ENCODE data around the gene CGNL1.

Gene CGNL1

DNA sequence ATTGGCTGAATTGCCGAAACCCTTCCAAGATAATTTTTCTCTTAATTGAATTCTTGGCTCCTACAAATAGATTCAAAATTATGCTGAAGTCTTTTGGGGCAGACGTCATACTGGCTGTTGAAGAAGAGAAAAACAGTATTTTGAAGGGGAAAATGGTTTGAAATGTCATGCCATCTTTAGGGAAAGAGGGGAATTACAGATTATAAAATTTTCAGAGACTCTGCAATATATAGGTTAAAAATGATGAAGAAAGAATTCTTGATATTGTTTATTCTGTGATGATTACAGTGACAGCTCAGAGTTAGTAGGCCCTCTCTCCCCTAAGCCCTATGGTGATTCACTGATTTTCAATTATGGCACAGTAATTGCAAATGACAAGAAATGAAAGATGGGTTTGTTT, 86.1 kb downstream of the CGNL1 start:
- no peak for DNase-seq

DNA sequence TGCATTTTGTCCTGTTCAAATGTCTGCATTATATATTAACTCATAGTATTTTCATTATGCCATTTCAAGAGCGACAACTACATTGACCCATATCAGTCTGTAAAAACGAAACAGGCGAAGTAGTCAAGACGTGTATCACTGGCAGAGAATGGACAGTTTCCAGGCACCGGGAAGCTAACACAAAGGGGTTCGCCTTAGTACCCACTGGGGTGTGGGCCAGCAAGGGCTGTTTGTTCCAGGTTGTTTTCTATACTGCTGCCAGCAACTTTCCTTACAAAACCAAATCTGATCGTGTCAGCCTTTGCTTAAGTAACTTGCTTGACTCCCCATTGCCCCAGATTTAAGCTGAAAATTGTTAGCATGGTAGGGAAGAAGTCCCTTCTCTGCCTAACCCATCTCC, 87.1 kb downstream of the CGNL1 start:
- DNase-seq = no peak

- DNase-seq = no peak
These were observed 88.2 kb downstream of the CGNL1 start for GRCh38 chr15:57464480-57464879.

DNA sequence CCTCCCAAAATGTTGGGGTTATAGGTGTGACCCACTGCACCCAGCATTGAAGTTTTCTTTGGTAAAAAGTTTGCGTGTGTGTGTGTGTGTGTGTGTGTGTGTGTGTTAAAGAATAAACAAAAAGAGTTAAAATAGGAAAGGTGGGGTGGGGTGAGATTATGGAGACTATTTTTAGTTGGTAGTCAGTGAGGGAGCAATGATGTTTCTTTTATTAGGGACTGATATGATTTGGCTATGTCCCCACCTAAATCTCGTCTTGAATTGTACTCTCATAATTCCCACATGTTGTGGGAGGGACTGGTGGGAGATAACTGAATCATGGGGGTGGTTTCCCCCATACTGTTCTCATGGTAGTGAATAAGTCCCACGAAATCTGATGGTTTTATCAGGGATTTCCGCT, 92.2 kb downstream of the CGNL1 start:
- DNase-seq = no peak

DNA sequence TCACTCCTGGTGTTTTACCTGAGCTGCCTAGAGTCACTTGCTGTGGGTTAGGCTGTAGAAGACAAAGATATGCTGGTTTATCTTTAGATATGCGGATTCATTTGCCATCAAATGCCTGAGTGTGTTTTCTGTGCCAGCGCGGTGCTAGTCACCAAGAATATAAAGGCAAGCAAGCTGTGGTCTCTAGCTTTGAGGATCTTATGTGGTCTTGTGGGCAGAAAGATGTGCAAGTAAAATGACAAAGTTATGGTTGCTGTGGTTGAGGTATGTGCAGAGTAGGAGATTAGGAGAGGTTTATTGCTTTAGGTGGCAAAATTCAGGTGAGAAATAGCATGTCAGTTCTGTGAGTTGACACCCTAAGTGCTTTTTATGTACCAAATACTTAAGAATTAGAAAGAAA, 94.2 kb downstream of the CGNL1 start:
- DNase-seq = no peak

DNA sequence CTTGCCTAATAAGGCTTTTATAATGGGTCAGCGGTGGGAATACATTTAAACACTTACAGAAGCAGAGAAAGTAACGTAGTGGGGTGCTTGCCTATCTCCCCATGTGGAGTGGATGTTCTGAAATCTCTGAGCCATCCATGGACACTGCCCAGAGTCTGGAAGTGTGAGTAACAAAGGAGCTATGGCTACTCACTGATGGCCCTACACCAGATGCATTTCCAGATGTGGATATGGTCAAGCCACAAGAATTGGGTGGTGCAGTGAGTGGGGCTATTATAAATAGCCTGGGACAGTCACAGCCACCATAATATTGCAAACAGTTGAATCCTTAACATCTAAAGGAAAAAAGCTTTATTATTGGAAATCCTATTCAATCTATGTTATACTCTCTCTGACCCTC, 96.6 kb downstream of the CGNL1 start:
- DNase-seq = no peak

GRCh38 chr15:57476533-57476975, 100.2 kb downstream of the CGNL1 start:
- DNase-seq = no peak

- no peak for DNase-seq
These were observed 101.6 kb downstream of the CGNL1 start for GRCh38 chr15:57477736-57478522.

DNA sequence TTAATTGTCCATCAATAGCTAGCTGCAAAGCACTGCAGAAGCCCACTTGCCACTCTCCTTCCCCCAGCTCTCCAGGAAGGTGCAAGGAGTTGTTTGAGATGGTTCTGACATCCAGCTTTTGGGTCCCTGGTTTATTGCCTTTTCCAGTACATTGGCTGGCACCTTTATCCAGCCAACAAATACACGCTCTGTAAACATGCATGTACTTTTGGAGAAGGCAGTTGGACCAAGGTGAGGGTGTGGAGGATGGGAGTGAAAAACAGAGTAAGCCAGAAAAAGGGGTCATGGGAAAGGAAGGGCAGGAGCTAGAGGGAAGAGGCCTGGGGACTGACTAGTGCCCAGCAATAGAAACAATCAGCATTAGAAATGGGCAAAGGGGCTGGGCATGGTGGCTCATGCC, 102.7 kb downstream of the CGNL1 start:
- no peak for DNase-seq

DNA sequence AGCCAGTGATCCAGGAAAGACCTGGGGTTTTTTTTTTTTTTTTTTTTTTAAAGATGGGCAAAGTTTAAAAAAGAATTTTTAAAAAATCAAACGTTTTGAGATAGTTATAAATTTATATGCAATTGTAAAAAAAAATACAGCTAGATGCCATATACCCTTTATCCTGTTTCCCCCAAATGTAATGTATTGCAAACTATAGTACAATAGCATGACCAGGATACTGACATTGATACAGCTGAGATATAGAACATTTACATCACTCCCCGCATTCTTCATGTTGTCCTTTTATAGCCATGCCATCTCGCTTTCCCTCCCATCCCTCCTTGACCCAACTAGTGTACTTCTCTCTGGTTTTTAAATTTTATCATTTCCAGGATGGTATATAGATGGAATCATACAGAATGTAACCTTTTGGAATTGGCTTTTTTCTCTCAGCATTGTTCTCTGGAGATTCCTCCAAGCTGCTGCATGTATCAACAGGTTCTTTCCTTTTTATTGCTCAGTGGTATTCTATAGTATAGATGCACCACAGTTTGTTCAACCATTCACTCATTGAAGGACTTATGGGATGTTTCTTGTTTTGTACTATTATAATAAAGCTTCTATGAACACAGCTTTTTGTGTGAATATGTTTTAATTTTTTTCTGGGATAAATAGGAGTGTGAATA, 104.9 kb downstream of the CGNL1 start:
- DNase-seq = no peak

- no peak for DNase-seq
These were observed 109.6 kb downstream of the CGNL1 start for GRCh38 chr15:57485869-57486268.

DNA sequence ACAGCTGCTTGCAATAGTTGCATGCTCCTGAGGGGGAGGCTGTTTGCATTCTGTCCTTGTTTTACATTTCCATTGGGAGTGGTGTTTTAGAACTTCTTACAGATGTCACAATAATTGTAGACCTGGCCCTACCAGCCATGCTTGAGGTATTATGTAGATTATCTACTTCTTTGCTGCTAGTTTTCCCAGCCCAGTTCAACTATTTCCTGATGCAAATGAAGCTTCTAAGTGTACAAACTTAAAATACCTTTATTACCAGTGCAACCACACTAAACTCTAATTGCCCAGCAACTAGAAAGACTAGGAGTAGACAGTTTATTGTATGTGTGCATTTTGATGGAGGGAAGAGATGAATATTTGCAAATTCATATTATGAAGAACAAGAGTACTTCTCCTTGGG, 110.5 kb downstream of the CGNL1 start:
- DNase-seq = no peak

- no peak for DNase-seq
These were observed 112.8 kb downstream of the CGNL1 start for GRCh38 chr15:57489122-57489521.

GRCh38 chr15:57493351-57493750, 117.0 kb downstream of the CGNL1 start:
- no peak for DNase-seq

DNA sequence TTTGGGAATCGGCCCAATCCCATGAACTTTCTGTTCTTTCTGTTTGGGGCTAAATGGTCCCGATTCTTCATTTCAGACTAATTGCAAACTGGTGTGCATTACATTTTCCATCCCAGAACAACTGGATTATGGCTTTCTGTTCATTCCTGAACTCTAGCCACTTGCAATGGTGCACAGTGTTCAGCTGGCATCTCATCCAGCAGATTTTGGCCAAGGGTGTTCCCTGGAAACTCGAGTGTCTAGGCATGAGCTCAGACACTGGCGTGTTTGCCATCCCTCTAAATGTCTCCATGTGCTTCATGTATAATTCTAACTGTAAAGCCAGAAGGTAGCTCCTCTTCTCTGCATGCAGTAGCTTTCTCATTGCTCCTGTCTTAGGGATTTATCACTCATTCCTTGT, 118.3 kb downstream of the CGNL1 start:
- no peak for DNase-seq

GRCh38 chr15:57495041-57495440, 118.7 kb downstream of the CGNL1 start:
- DNase-seq = no peak

DNA sequence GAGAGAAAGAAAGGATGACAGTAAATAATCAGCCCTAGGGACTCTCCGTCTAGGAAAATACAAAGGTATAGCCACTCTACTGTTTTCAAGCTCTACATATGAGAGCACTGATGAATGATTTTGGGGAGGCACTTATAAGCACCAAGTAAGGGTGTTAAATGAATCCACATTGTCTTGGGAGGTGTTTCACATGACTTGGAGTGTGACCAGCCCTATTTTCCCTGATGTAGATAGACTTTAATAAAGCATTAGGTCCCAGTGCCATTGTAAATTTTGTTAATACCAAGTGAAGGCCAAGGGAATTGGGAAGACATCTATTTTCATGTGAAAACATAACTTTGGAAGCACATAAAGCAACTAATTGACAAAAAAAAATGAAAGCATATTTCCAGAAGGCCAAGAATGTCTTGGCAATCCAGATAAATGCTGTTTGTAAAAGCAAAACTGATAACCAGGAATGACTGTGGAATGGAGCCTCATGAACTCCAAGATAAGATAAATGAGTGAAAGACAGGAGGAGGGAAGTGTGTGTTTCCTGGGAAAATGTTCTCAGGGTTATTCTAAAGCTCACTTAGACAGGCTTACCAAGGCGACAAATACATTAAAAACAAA, 119.4 kb downstream of the CGNL1 start:
- no peak for DNase-seq

GRCh38 chr15:57496594-57496945, 120.3 kb downstream of the CGNL1 start:
- DNase-seq = no peak

GRCh38 chr15:57496946-57497869, 120.9 kb downstream of the CGNL1 start:
- peak; percentile 85 for DNase-seq

DNA sequence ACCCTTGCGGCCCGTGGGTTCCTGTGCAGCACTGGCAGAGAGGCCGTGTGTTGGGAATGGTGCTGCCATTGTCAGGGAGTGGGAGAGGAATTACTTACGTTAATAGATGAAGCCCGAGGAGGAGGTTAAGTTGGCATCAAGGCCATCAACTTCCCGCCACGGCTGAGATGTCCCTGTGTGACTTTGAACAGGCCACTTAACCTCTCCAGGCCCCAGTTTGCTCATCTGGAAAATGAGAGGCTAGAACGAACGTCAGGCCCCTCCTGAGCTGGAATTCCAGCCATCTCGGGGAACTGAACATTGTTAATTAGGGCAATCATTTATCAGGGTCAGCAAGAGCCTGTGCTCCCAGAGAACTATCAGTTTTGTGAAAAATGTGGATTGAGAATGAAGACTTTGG, 124.0 kb downstream of the CGNL1 start:
- DNase-seq = no peak

DNA sequence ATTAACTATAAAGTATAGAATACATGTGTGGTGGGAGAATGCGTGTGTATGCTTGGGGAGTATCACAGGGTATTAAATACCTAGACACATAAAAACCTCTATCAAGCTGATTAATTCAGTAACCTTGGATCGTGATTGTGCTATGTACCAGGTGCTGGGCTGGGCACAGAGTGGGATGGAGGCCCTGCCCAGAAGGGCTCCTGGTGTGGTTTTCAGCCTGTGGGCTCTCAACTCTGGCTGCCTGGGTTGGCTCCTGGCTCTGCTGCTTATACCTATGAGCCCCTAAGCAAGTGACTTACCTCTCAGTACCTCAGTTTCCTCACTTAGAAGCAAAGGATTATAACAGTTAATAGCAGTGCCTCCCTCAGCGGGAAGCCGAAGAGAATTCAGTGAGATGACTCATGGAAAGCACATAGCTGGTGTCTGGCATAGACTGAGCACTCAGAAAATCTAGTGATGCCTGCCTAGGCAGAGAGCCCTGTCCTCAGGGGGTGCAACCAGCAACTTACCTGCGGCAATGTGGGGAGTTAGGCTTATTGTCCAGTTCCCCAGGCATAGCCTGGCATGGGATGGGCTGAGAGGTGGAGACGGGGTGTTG, 124.8 kb downstream of the CGNL1 start:
- DNase-seq = no peak

DNA sequence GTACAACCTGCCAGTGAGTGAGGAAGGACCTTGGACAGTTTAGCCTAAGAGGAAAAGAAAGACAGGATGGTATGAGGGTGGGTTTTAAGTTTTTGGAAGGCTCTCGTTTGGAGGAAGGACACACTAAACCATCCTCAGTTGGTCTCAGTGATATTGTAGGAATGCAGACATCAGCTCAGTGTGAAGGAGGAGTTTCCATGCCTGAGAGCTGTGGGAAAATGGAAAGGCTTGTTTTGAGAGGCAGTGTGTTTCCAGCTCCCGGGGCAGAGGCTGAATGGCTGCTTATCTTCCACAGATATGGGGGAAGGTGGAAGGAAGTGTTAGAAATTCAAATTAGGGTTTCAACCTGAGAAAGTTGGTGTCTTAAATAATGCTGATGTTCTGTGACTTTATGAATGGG, 125.8 kb downstream of the CGNL1 start:
- DNase-seq = no peak
